Left ventricle myocardium inferior (tissue), 1 donor: Measurements from ENCODE around the gene CD163. TPM values are rescaled to one million over a fixed set of nuclear protein-coding genes. Genes with fewer than 3 reads are reported as not detected.

Experiments used
- DNase-seq: peaks from one replicate; pipeline ENCODE4 v3.0.0-alpha.2; 2020
- H3K27ac ChIP-seq: fragments of 200-600 bp; replicated peaks from 2 replicates; pipeline ENCODE4 v1.8.0; 2021
- H3K27me3 ChIP-seq: fragments of 200-600 bp; 2 replicates; pipeline ENCODE4 v1.8.0; 2021; ENCODE audit warnings: low read depth
- H3K36me3 ChIP-seq: fragments of 200-600 bp; 2 replicates; pipeline ENCODE4 v1.8.0; 2021
- H3K4me1 ChIP-seq: fragments of 200-600 bp; 2 replicates; pipeline ENCODE4 v1.8.0; 2021
- H3K4me3 ChIP-seq: fragments of 200-600 bp; 2 replicates; pipeline ENCODE4 v1.8.0; 2021; ENCODE audit warnings: mild to moderate bottlenecking, moderate library complexity
- H3K9me3 ChIP-seq: fragments of 200-600 bp; replicated peaks from 2 replicates; pipeline ENCODE4 v1.8.0; 2021
- CTCF ChIP-seq: fragments of 200-600 bp; IDR thresholded peaks from 2 replicates; pipeline ENCODE4 v1.8.0; 2021; ENCODE audit warnings: antibody characterized with exemption, mild to moderate bottlenecking, borderline replicate concordance
- intact Hi-C: fragments of 100-400 bp; cut with micrococcal nuclease; formaldehyde crosslinking; loops from one replicate; pipeline ENCODE4 v1.11.0; 2022
- total RNA-seq: library from RNA; stranded (reverse); fragmentation: NEBNext Ultra II Directional; extraction: Animal tissue kit (Norgen Biotek cat#: 25700); gene quantifications from one replicate; pipeline ENCODE4 v1.2.1, GENCODE V29; 2021
- donor health status: DM: no; HTN: yes; CAD: no; lungs with severe emphysema.

CD163 gene
- total RNA-seq, 1 donor from 2014 or later = 44.7 TPM

- Histone ChIP-seq H3K9me3 (peaks cover 6% of the 10 kb centered on the region), H3K27ac (no peak overlapping the region), H3K4me3 (no peak overlapping the region), H3K27me3 (peaks cover 4% of the 10 kb centered on the region), H3K36me3 (no peaks in the 10 kb centered on the region), H3K4me1 (no peaks in the 10 kb centered on the region)
- no peak for TF ChIP-seq CTCF
- intact Hi-C loops = no loop called here
- DNase-seq = no peak
These were observed 23.8 kb downstream of the CD163 start for GRCh38 chr12:7479771-7480170.

- DNase-seq = no peak
- Histone ChIP-seq H3K36me3 (no peaks in the 10 kb centered on the region), H3K4me1 (no peaks in the 10 kb centered on the region), H3K4me3 (no peak overlapping the region), H3K27ac (no peak overlapping the region), H3K9me3 (peaks cover 30% of the 10 kb centered on the region), H3K27me3 (peaks cover 4% of the 10 kb centered on the region)
- no peak for TF ChIP-seq CTCF
- intact Hi-C loops = no loop called here
These were observed 31.5 kb downstream of the CD163 start for GRCh38 chr12:7472060-7472459.

- peak; percentile 29 for DNase-seq
- no peaks in the 10 kb centered on the region for H3K9me3 ChIP-seq
- intact Hi-C loops = loop anchor here (10.0 kb wide), 2 partner anchors 174 to 236 kb away; no protein-coding TSS in a partner anchor
- TF ChIP-seq CTCF = peak; percentile 85
- H3K4me3 ChIP-seq = no peak overlapping the region
- H3K36me3 ChIP-seq = no peaks in the 10 kb centered on the region
- H3K4me1 ChIP-seq = no peaks in the 10 kb centered on the region
- no peak overlapping the region for H3K27ac ChIP-seq
- peaks cover 13% of the 10 kb centered on the region for H3K27me3 ChIP-seq
These were observed 43.0 kb downstream of the CD163 start for GRCh38 chr12:7460375-7461259.

GRCh38 chr12:7459973-7460372 lies 43.6 kb downstream of the CD163 start:
- no peak for TF ChIP-seq CTCF
- Histone ChIP-seq H3K36me3 (no peaks in the 10 kb centered on the region), H3K27me3 (peaks cover 8% of the 10 kb centered on the region), H3K9me3 (no peaks in the 10 kb centered on the region), H3K4me3 (no peak overlapping the region), H3K27ac (no peak overlapping the region), H3K4me1 (no peaks in the 10 kb centered on the region)
- intact Hi-C loops = loop anchor here (10.0 kb wide), 2 partner anchors 175 to 235 kb away; no protein-coding TSS in a partner anchor
- DNase-seq = no peak

- DNase-seq = no peak
- Histone ChIP-seq H3K36me3 (no peaks in the 10 kb centered on the region), H3K9me3 (peaks cover 16% of the 10 kb centered on the region), H3K4me3 (no peak overlapping the region), H3K4me1 (no peaks in the 10 kb centered on the region), H3K27ac (no peak overlapping the region), H3K27me3 (peaks cover 7% of the 10 kb centered on the region)
- intact Hi-C loops = no loop called here
- TF ChIP-seq CTCF = no peak
These were observed 51.8 kb downstream of the CD163 start for GRCh38 chr12:7451756-7452155.
